K562 (cell line): ENCODE results near the gene DGAT2L6. TPM values are rescaled to one million over a fixed set of nuclear protein-coding genes. Genes with fewer than 3 reads are reported as not detected.
A peak's percentile ranks its signal among the peaks of the same experiment; 100 is the strongest.

Experiments
- ATAC-seq: fragments of 200-7000 bp; cut with Tn5 transposase; 3 replicates; pipeline ENCODE4 v1.9.1; 2020; ENCODE audit warnings: moderate library complexity
- BruUV-seq: library from RNA; stranded (reverse); fragments of 400-500 nt; replicated peaks from 2 replicates; lab custom pipeline; 2021; lab: Mats Ljungman, UMichigan
- CTCF ChIA-PET: fragments of 300-600 bp; formaldehyde crosslinking; extraction: SDS; loops from one replicate; lab custom pipeline; 2021; ENCODE audit warnings: low intra/inter-chr PET ratio; lab: Yijun Ruan, JAX
- POLR2A ChIA-PET: fragments of 300-600, 350-650 bp; sonication (Branson Sonifier 250); formaldehyde crosslinking; extraction: SDS; loops from one replicate; lab custom pipeline; 2021; ENCODE audit warnings: antibody characterized with exemption, inconsistent platforms; lab: Yijun Ruan, JAX
- DNase-seq, 4 experiments: peaks; one replicate each; pipeline versions ENCODE4 v3.0.0 to v3.0.0-alpha.2; 2011 to 2018; ENCODE audit warnings: low spot score in 3 of 4, mixed read lengths in 3 of 4; ENCODE audit errors: extremely low read depth in 1 of 4
- FAIRE-seq: peaks from 2 replicates; lab custom pipeline; 2011; peaks lifted over from hg19 to GRCh38; lab: Jason Lieb, UNC
- H2AFZ ChIP-seq: 2 replicates; pipeline ENCODE4 v1.6.0; 2011; ENCODE audit warnings: low read depth, low read length, control low read depth, inconsistent platforms
- H3K27ac ChIP-seq: fragments of 200-600 bp; 3 replicates; pipeline ENCODE4 v1.8.0; 2011; ENCODE audit warnings: low read depth, mild to moderate bottlenecking, control low read depth, inconsistent platforms, low read length, moderate library complexity, mixed read lengths; ENCODE audit errors: extremely low read depth
- H3K27me3 ChIP-seq, 2 experiments: fragments of 300-600 bp in 1 of 2; 2 replicates in 1 of 2; 3 replicates in 1 of 2; pipeline versions ENCODE4 v1.6.0 to v1.8.0; 2011; ENCODE audit warnings: inconsistent platforms in 2 of 2, low read length in 2 of 2, mild to moderate bottlenecking in 1 of 2, mixed read lengths in 1 of 2, moderate library complexity in 1 of 2; ENCODE audit not compliant: control insufficient read depth in 2 of 2, insufficient read depth in 2 of 2
- H3K36me3 ChIP-seq: fragments of 300-600 bp; 3 replicates; pipeline ENCODE4 v1.8.0; 2011; ENCODE audit warnings: mild to moderate bottlenecking, low read length, inconsistent platforms; ENCODE audit not compliant: control insufficient read depth, insufficient read depth
- H3K4me1 ChIP-seq, 2 experiments: fragments of 200-600 bp in 1 of 2; replicated peaks in 1 of 2; 2 replicates in 1 of 2; 3 replicates in 1 of 2; pipeline versions ENCODE4 v1.5.1 to v1.8.0; 2011; ENCODE audit warnings: inconsistent platforms in 2 of 2, low read length in 2 of 2, mild to moderate bottlenecking in 1 of 2, mixed read lengths in 1 of 2, moderate library complexity in 1 of 2; ENCODE audit not compliant: control insufficient read depth in 2 of 2, insufficient read depth in 2 of 2
- H3K4me2 ChIP-seq: 2 replicates; pipeline ENCODE4 v1.6.1; 2011; ENCODE audit warnings: low read length, control low read depth, inconsistent platforms, mixed read lengths; ENCODE audit not compliant: insufficient read depth
- H3K4me3 ChIP-seq: fragments of 200-600 bp; sonication (generic), shearing (Covaris generic); 2 replicates; pipeline ENCODE4 v1.5.1; 2016; ENCODE audit warnings: control low read depth, inconsistent platforms
- H3K79me2 ChIP-seq: fragments of 200-600 bp; 3 replicates; pipeline ENCODE4 v1.8.0; 2011; ENCODE audit warnings: low read length, inconsistent platforms; ENCODE audit not compliant: control insufficient read depth, insufficient read depth
- H3K9ac ChIP-seq, 2 experiments: 2 replicates each; pipeline versions ENCODE4 v1.6.0 to v1.6.1; 2011; ENCODE audit warnings: low read depth in 2 of 2, low read length in 2 of 2, control low read depth in 1 of 2, inconsistent platforms in 1 of 2, mild to moderate bottlenecking in 1 of 2, mixed read lengths in 1 of 2; ENCODE audit not compliant: insufficient read depth in 1 of 2
- H3K9me1 ChIP-seq: one replicate; pipeline ENCODE4 v1.6.0; 2011; ENCODE audit warnings: inconsistent platforms, mild to moderate bottlenecking, low read length, moderate library complexity; ENCODE audit not compliant: control insufficient read depth, insufficient read depth
- H3K9me3 ChIP-seq: replicated peaks from 2 replicates; pipeline ENCODE4 v1.5.1; 2011; ENCODE audit warnings: low read depth, low read length, inconsistent platforms; ENCODE audit not compliant: control insufficient read depth, insufficient read depth
- H4K20me1 ChIP-seq: replicated peaks from 2 replicates; pipeline ENCODE4 v1.6.1; 2011; ENCODE audit warnings: low read length, inconsistent platforms, mixed read lengths; ENCODE audit not compliant: control insufficient read depth, insufficient read depth
- BDP1 ChIP-seq: IDR thresholded peaks from 3 replicates; pipeline ENCODE4 v1.6.1; 2011; ENCODE audit not compliant: insufficient read length, insufficient read depth
- CBFA2T2 ChIP-seq: fragments of 450-650 bp; conservative IDR thresholded peaks from 2 replicates; pipeline ENCODE4 v1.6.1; 2017; ENCODE audit warnings: mild to moderate bottlenecking
- CTCF ChIP-seq, 3 experiments: IDR thresholded peaks in 2 of 3; conservative IDR thresholded peaks in 1 of 3; 2 replicates each; pipeline ENCODE4 v1.5.1; 2011 to 2012; ENCODE audit warnings: low read length in 3 of 3, mild to moderate bottlenecking in 3 of 3, control low read depth in 2 of 3, improper control_type of control experiment in 1 of 3, inconsistent platforms in 1 of 3, low read depth in 1 of 3, mixed read lengths in 1 of 3, moderate library complexity in 1 of 3; ENCODE audit not compliant: insufficient read depth in 2 of 3
- DIDO1 ChIP-seq: fragments of 450-650 bp; IDR thresholded peaks from 2 replicates; pipeline ENCODE4 v1.6.1; 2016; ENCODE audit warnings: low read depth, missing biosample characterization, missing genetic modification characterization
- ETV1 ChIP-seq: fragments of 450-650 bp; conservative IDR thresholded peaks from 2 replicates; pipeline ENCODE4 v1.6.1; 2016; ENCODE audit warnings: missing genetic modification characterization, control low read depth, low read depth, missing compliant biosample characterization
- NELFE ChIP-seq: IDR thresholded peaks from 2 replicates; pipeline ENCODE4 v1.6.1; 2011; ENCODE audit warnings: mild to moderate bottlenecking; ENCODE audit not compliant: insufficient read depth, insufficient read length
- RBM25 ChIP-seq: fragments of 200-400 bp; formaldehyde crosslinking; IDR thresholded peaks from 2 replicates; pipeline ENCODE4 v1.6.1; 2018; ENCODE audit warnings: low read length, low read depth, moderate library complexity; ENCODE audit not compliant: severe bottlenecking
- REST ChIP-seq, 2 experiments: fragments of 450-650 bp; formaldehyde crosslinking in 1 of 2; IDR thresholded peaks; 2 replicates each; pipeline versions ENCODE4 v1.4.0 to v1.6.1; 2014 to 2020; ENCODE audit warnings: mild to moderate bottlenecking in 2 of 2, borderline replicate concordance in 1 of 2, low read depth in 1 of 2
- TOE1 ChIP-seq, 2 experiments: fragments of 450-650 bp in 1 of 2; sonication (generic) in 1 of 2; formaldehyde crosslinking in 1 of 2; IDR thresholded peaks; 2 replicates each; pipeline versions ENCODE4 v1.7.1 to v1.8.0; 2016 to 2022; ENCODE audit warnings: borderline replicate concordance in 2 of 2, mild to moderate bottlenecking in 2 of 2, antibody characterized with exemption in 1 of 2, inconsistent platforms in 1 of 2, low read depth in 1 of 2, missing genetic modification reagents in 1 of 2, moderate library complexity in 1 of 2
- TRIM24 ChIP-seq, 2 experiments: fragments of 450-650 bp; IDR thresholded peaks; 2 replicates each; pipeline ENCODE4 v1.6.1; 2016
- ZKSCAN3 ChIP-seq: fragments of 250-450 bp; sonication (Bioruptor Pico); IDR thresholded peaks from 2 replicates; pipeline ENCODE4 v1.4.0; 2020
- ZNF668 ChIP-seq: fragments of 250-450 bp; sonication (Bioruptor Pico); IDR thresholded peaks from 2 replicates; pipeline ENCODE4 v1.8.0; 2022; ENCODE audit warnings: mild to moderate bottlenecking, inconsistent platforms
- ZNF79 ChIP-seq: fragments of 250-450 bp; sonication (Bioruptor Pico); IDR thresholded peaks from 2 replicates; pipeline ENCODE4 v1.4.0; 2020; ENCODE audit warnings: low read depth, mild to moderate bottlenecking, moderate library complexity
- WGBS: fragments of 100-300 bp; shearing (Covaris generic); methylation state at CpG from one replicate; pipeline ENCODE4 v1.1.6; 2016; ENCODE audit warnings: low coverage, mixed read lengths; ENCODE audit not compliant: insufficient coverage; ENCODE audit errors: missing lambda C conversion rate; 5-methylcytosine and 5-hydroxymethylcytosine counted together
- in situ Hi-C: fragments of 300-500 bp; cut with MboI; formaldehyde crosslinking; loops from 4 replicates; pipeline ENCODE4 v1.15.0; 2018; ENCODE audit warnings: inconsistent platforms, mixed read lengths
- intact Hi-C: fragments of 100-400 bp; cut with micrococcal nuclease; formaldehyde crosslinking; loops from 2 replicates; pipeline ENCODE4 v1.14.2; 2022
- polyA plus RNA-seq, 8 experiments: library from polyadenylated mRNA; depleted of rRNA in 4 of 8; stranded (reverse) in 5 of 8; unstranded in 3 of 8; fragments of >200 nt; fragmentation: Nextera tagmentation in 2 of 8; fragmentation: Illumina TruSeq in 1 of 8; extraction: Ambion mirVana in 2 of 8; extraction: Trizol in 1 of 8; gene quantifications; 2 replicates each; pipeline versions ENCODE4 v1.2.1 to v1.2.3, GENCODE V29; 2011 to 2014; ENCODE audit warnings: inconsistent platforms in 1 of 8, missing spikeins in 1 of 8
- total RNA-seq, 7 experiments: library from RNA; depleted of rRNA in 6 of 7; stranded (reverse); fragments of >200 nt in 6 of 7; fragmentation: Illumina TruSeq in 2 of 7; extraction: Trizol in 2 of 7; gene quantifications; 2 replicates each; pipeline versions ENCODE4 v1.2.1 to v1.2.3, GENCODE V29; 2011 to 2021; ENCODE audit warnings: low replicate concordance in 1 of 7

DGAT2L6 gene
- total and polyA plus RNA-seq, 9 of the 15 experiments (the other 6 are each of a cell fraction or from before 2014, with no cell fraction given) = not detected

GRCh38 chrX:70175338-70175737 is 1.9 kb upstream of the DGAT2L6 start:
- H3K27ac ChIP-seq = no peak overlapping the region
- peak; percentile 68 for FAIRE-seq
- WGBS = 33% methylated on average over 1 of the region's 7 CpGs
- ATAC-seq = peak; percentile 29; the same call in 1 of the 3 replicates
- no peaks in the 10 kb centered on the region for H3K79me2 ChIP-seq
- no peak overlapping the region for H3K4me3 ChIP-seq
- no peak for TF ChIP-seq ETV1
- TF ChIP-seq NELFE = no peak
- TF ChIP-seq RBM25 = no peak
- no peak for TF ChIP-seq REST (IDR thresholded peaks at IDR 0.05; ENCODE audit: borderline replicate concordance)
- no peak for TF ChIP-seq REST (CRISPR knock-in tag; IDR thresholded peaks at IDR 0.05; ENCODE audit: low read depth)
- TF ChIP-seq DIDO1 (tag) = no peak
- no peak for TF ChIP-seq CBFA2T2
- no peak for TF ChIP-seq TOE1 (IDR thresholded peaks at IDR 0.05; ENCODE audit: borderline replicate concordance)
- no peak for TF ChIP-seq TOE1 (CRISPR knock-in tag; IDR thresholded peaks at IDR 0.05; ENCODE audit: borderline replicate concordance, low read depth)
- TF ChIP-seq ZNF79 (CRISPR knock-in tag) = no peak
- TF ChIP-seq BDP1 = no peak
- no peak for TF ChIP-seq TRIM24 (IDR thresholded peaks at IDR 0.05)
- no peak for TF ChIP-seq ZKSCAN3 (CRISPR knock-in tag)
- no peak for TF ChIP-seq ZNF668 (CRISPR knock-in tag)
- no peak for TF ChIP-seq CTCF (IDR thresholded peaks at IDR 0.05 in 2 of 3, conservative IDR thresholded peaks at IDR 0.05 in 1 of 3; ENCODE audit: insufficient read depth in 2 of 3, low read depth in 1 of 3, low read length in 3 of 3)
- BruUV-seq = no TSS peak
- DNase-seq = peak in 2 of 4 experiments; percentile 8 to 14
- no peaks in the 10 kb centered on the region for H3K9me3 ChIP-seq
- H4K20me1 ChIP-seq = no peaks in the 10 kb centered on the region
- no peaks in the 10 kb centered on the region for H3K36me3 ChIP-seq
- no peak overlapping the region for H3K4me2 ChIP-seq
- no peaks in the 10 kb centered on the region for H3K9me1 ChIP-seq
- intact Hi-C loops (no loop called here), in situ Hi-C loops (no loop called here)
- H3K4me1 ChIP-seq = peaks cover 4 to 24% of the 10 kb centered on the region in 2 experiments; a peak in 2 of 5 replicates
- H2AFZ ChIP-seq = peak overlapping the region; percentile 59
- no peaks in the 10 kb centered on the region for H3K27me3 ChIP-seq
- CTCF ChIA-PET = no interaction called here
- no peak overlapping the region for H3K9ac ChIP-seq
- POLR2A ChIA-PET = no interaction called here
